WTC11 (cell line): ENCODE measurements around the gene MCRIP2. TPM values are rescaled to one million over a fixed set of nuclear protein-coding genes. Genes with fewer than 3 reads are reported as not detected.

Experiments
- ATAC-seq: fragments of 200-7000 bp; cut with Tn5 transposase; 2 replicates; pipeline ENCODE4 v1.10.0; 2021; ENCODE audit warnings: mild to moderate bottlenecking, moderate library complexity
- CTCF ChIA-PET: fragments of 300-600 bp; sonication (Branson Sonifier 250); formaldehyde crosslinking; loops from one replicate; lab custom pipeline; 2021; ENCODE audit warnings: antibody characterized with exemption; lab: Charles Lee
- POLR2A ChIA-PET: fragments of 350-600 bp; sonication (Branson Sonifier 250); formaldehyde crosslinking; loops from one replicate; lab custom pipeline; 2021; ENCODE audit warnings: antibody characterized with exemption; lab: Charles Lee
- DNase-seq: peaks from one replicate; pipeline ENCODE4 v3.0.0; 2021; ENCODE audit warnings: low spot score
- H3K27ac Mint-ChIP-seq: 2 replicates; pipeline ENCODE4 v1.8.0; 2021; ENCODE audit warnings: mixed read lengths
- H3K27me3 Mint-ChIP-seq: 2 replicates; pipeline ENCODE4 v1.8.0; 2021; ENCODE audit warnings: low read depth, mild to moderate bottlenecking, moderate library complexity, mixed read lengths
- H3K36me3 Mint-ChIP-seq: 2 replicates; pipeline ENCODE4 v1.8.0; 2021; ENCODE audit warnings: mixed read lengths
- H3K4me1 Mint-ChIP-seq: 2 replicates; pipeline ENCODE4 v1.8.0; 2022; ENCODE audit warnings: mixed read lengths
- H3K4me3 Mint-ChIP-seq: 2 replicates; pipeline ENCODE4 v1.8.0; 2021; ENCODE audit warnings: mild to moderate bottlenecking, moderate library complexity, mixed read lengths
- H3K9me3 Mint-ChIP-seq: 2 replicates; pipeline ENCODE4 v1.8.0; 2021; ENCODE audit warnings: mixed read lengths
- ESRRA ChIP-seq: sonication (generic); formaldehyde crosslinking; IDR thresholded peaks from 2 replicates; pipeline ENCODE4 v1.8.1; 2022; ENCODE audit warnings: mild to moderate bottlenecking, missing genetic modification reagents, borderline replicate concordance
- ETV6 ChIP-seq: sonication (generic); formaldehyde crosslinking; IDR thresholded peaks from 2 replicates; pipeline ENCODE4 v1.8.1; 2022; ENCODE audit warnings: mild to moderate bottlenecking, missing genetic modification reagents
- FOXP1 ChIP-seq: sonication (generic); formaldehyde crosslinking; IDR thresholded peaks from 2 replicates; pipeline ENCODE4 v1.8.0; 2022; ENCODE audit warnings: missing genetic modification reagents, mild to moderate bottlenecking, moderate library complexity, borderline replicate concordance
- GABPB1 ChIP-seq: sonication (generic); formaldehyde crosslinking; IDR thresholded peaks from 2 replicates; pipeline ENCODE4 v1.8.1; 2023; ENCODE audit warnings: mild to moderate bottlenecking, missing genetic modification reagents
- IRF2 ChIP-seq: sonication (generic); formaldehyde crosslinking; IDR thresholded peaks from 2 replicates; pipeline ENCODE4 v1.8.0; 2022; ENCODE audit warnings: low read depth, missing genetic modification reagents, borderline replicate concordance
- NR1H2 ChIP-seq: sonication (generic); formaldehyde crosslinking; IDR thresholded peaks from 2 replicates; pipeline ENCODE4 v1.9.0; 2021; ENCODE audit warnings: mild to moderate bottlenecking, moderate library complexity, missing genetic modification reagents
- NR2C2 ChIP-seq: sonication (generic); formaldehyde crosslinking; IDR thresholded peaks from 2 replicates; pipeline ENCODE4 v1.8.0; 2022; ENCODE audit warnings: mild to moderate bottlenecking, missing genetic modification reagents
- NR3C1 ChIP-seq: sonication (generic); formaldehyde crosslinking; conservative IDR thresholded peaks from 2 replicates; pipeline ENCODE4 v1.8.1; 2023; ENCODE audit warnings: low read depth, mild to moderate bottlenecking, missing genetic modification reagents
- RELA ChIP-seq: sonication (generic); formaldehyde crosslinking; IDR thresholded peaks from 2 replicates; pipeline ENCODE4 v1.8.1; 2022; ENCODE audit warnings: missing genetic modification reagents, mild to moderate bottlenecking, borderline replicate concordance
- SOX15 ChIP-seq: fragments of 250-450 bp; sonication (Bioruptor Pico); IDR thresholded peaks from 2 replicates; pipeline ENCODE4 v1.9.0; 2021; ENCODE audit warnings: mild to moderate bottlenecking
- TCF7 ChIP-seq: sonication (generic); formaldehyde crosslinking; IDR thresholded peaks from 2 replicates; pipeline ENCODE4 v1.8.0; 2022; ENCODE audit warnings: mild to moderate bottlenecking, low read depth, missing genetic modification reagents, moderate library complexity
- TEAD1 ChIP-seq: sonication (generic); formaldehyde crosslinking; IDR thresholded peaks from 2 replicates; pipeline ENCODE4 v1.8.0; 2022; ENCODE audit warnings: mild to moderate bottlenecking, missing genetic modification reagents
- TP53 ChIP-seq: sonication (generic); formaldehyde crosslinking; IDR thresholded peaks from 2 replicates; pipeline ENCODE4 v1.8.1; 2023; ENCODE audit warnings: mild to moderate bottlenecking, missing genetic modification reagents
- ZNF232 ChIP-seq: sonication (generic); formaldehyde crosslinking; IDR thresholded peaks from 2 replicates; pipeline ENCODE4 v1.8.0; 2022; ENCODE audit warnings: mild to moderate bottlenecking, missing genetic modification reagents
- ZNF263 ChIP-seq: sonication (generic); formaldehyde crosslinking; IDR thresholded peaks from 2 replicates; pipeline ENCODE4 v1.8.1; 2022; ENCODE audit warnings: low read depth, mild to moderate bottlenecking, moderate library complexity, missing genetic modification reagents
- ZNF317 ChIP-seq: sonication (generic); formaldehyde crosslinking; IDR thresholded peaks from 2 replicates; pipeline ENCODE4 v1.8.1; 2023; ENCODE audit warnings: low read depth, mild to moderate bottlenecking, moderate library complexity, missing genetic modification reagents, borderline replicate concordance
- ZNF396 ChIP-seq: fragments of 250-450 bp; sonication (Bioruptor Pico); IDR thresholded peaks from 2 replicates; pipeline ENCODE4 v1.8.0; 2021; ENCODE audit warnings: mild to moderate bottlenecking, moderate library complexity, borderline replicate concordance
- total RNA-seq: library from RNA; stranded (reverse); gene quantifications from 3 replicates; pipeline ENCODE4 v1.2.3, GENCODE V29; 2021
- TF ChIP-seq, protein P1 (sequence below): sonication (generic); formaldehyde crosslinking; IDR thresholded peaks from 2 replicates; pipeline ENCODE4 v1.8.1; 2022; ENCODE audit warnings: mild to moderate bottlenecking, missing genetic modification reagents, moderate library complexity, borderline replicate concordance
- TF ChIP-seq, protein P2 (sequence below): fragments of 250-450 bp; sonication (Bioruptor Pico); IDR thresholded peaks from 2 replicates; pipeline ENCODE4 v1.9.0; 2021; ENCODE audit warnings: moderate library complexity, mild to moderate bottlenecking, inconsistent platforms, borderline replicate concordance
- TF ChIP-seq, protein P3 (sequence below): sonication (generic); formaldehyde crosslinking; IDR thresholded peaks from 2 replicates; pipeline ENCODE4 v1.8.0; 2022; ENCODE audit warnings: mild to moderate bottlenecking, missing genetic modification reagents
- TF ChIP-seq, protein P4 (sequence below): sonication (generic); formaldehyde crosslinking; IDR thresholded peaks from 2 replicates; pipeline ENCODE4 v1.8.1; 2023; ENCODE audit warnings: mild to moderate bottlenecking, missing genetic modification reagents, moderate library complexity
- TF ChIP-seq, protein P5 (sequence below): sonication (generic); formaldehyde crosslinking; IDR thresholded peaks from 2 replicates; pipeline ENCODE4 v1.8.1; 2023; ENCODE audit warnings: mild to moderate bottlenecking, moderate library complexity, missing genetic modification reagents
- TF ChIP-seq, protein P6 (sequence below): sonication (generic); formaldehyde crosslinking; IDR thresholded peaks from 2 replicates; pipeline ENCODE4 v1.8.1; 2022; ENCODE audit warnings: mild to moderate bottlenecking, moderate library complexity, missing genetic modification reagents
- TF ChIP-seq, protein P7 (sequence below): sonication (generic); formaldehyde crosslinking; IDR thresholded peaks from 2 replicates; pipeline ENCODE4 v1.8.1; 2023; ENCODE audit warnings: mild to moderate bottlenecking, missing genetic modification reagents, moderate library complexity
- TF ChIP-seq, protein P8 (sequence below): sonication (generic); formaldehyde crosslinking; IDR thresholded peaks from 2 replicates; pipeline ENCODE4 v1.8.1; 2022; ENCODE audit warnings: low read depth, mild to moderate bottlenecking, moderate library complexity, missing genetic modification reagents, borderline replicate concordance

MCRIP2 gene
- total RNA-seq, 1 experiment from 2014 or later = 63.3 TPM

DNA sequence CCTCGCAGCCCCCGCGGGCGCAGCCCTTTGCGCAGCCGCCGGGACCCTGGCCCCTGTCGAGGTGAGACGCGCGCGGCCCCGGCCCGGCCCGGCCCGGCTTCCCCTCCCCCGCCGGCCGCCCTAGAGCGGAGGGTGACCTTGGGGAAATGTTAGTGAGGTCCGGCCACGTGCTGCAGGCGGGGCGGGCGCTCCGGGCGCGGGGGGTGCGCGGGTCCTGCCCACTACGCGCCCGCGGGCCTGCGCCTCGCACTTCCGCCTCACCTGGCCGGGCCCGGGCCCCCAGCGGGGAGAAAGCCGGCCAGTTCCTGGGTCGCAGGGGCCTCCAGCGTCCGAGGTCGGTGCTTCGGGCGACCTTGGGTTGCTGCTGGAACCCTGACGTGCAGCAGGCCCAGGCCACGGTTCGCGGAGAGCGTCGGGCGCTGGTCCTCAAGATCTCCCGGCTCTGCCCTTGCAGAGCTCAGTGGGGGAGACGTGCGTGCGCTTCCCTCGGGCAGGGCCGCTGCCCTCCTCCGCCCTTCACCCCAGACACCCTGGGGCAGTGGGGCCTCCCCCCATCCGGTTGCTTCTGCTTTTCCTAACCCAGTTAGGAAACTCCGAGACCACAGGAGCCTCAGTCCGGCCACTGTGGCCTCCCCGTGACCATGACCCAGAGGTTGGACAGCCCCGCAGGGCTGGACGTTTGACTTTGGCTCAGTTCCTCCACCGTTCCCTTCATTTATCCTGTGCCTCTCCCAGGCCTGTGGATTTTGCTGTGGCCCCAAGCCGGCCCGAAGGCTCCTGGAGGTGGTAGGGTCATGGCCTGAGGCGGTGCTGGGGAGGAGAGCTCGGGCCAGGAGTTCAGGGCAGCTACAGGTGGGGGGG is 791 bp downstream of the MCRIP2 start:
- Mint-ChIP-seq H3K4me1 (peaks cover 25% of the 10 kb centered on the region), H3K4me3 (peak overlapping the region; percentile 69), H3K36me3 (no peaks in the 10 kb centered on the region)
- TF ChIP-seq, protein P1, sequence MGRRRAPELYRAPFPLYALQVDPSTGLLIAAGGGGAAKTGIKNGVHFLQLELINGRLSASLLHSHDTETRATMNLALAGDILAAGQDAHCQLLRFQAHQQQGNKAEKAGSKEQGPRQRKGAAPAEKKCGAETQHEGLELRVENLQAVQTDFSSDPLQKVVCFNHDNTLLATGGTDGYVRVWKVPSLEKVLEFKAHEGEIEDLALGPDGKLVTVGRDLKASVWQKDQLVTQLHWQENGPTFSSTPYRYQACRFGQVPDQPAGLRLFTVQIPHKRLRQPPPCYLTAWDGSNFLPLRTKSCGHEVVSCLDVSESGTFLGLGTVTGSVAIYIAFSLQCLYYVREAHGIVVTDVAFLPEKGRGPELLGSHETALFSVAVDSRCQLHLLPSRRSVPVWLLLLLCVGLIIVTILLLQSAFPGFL (CRISPR knock-in tag) = no peak
- TF ChIP-seq IRF2 (CRISPR knock-in tag) (no peak), ETV6 (CRISPR knock-in tag) (0 out of 2 replicates have a peak, but pooled peaks have one; percentile 7), ESRRA (CRISPR knock-in tag) (peak; percentile 76; the same call in 1 of the 2 replicates), NR3C1 (CRISPR knock-in tag) (0 out of 2 replicates have a peak, but pooled peaks have one; percentile 47), FOXP1 (CRISPR knock-in tag) (peak; percentile 65; the same call in 1 of the 2 replicates), SOX15 (no peak), TCF7 (CRISPR knock-in tag) (no peak), NR2C2 (CRISPR knock-in tag) (no peak), TEAD1 (CRISPR knock-in tag) (no peak), ZNF317 (CRISPR knock-in tag) (0 out of 2 replicates have a peak, but pooled peaks have one; percentile 12), GABPB1 (CRISPR knock-in tag) (peak; percentile 9; the same call in 1 of the 2 replicates), RELA (CRISPR knock-in tag) (no peak), ZNF232 (CRISPR knock-in tag) (no peak), ZNF263 (CRISPR knock-in tag) (peak; percentile 9; the same call in 1 of the 2 replicates), NR1H2 (CRISPR knock-in tag) (no peak), ZNF396 (no peak), TP53 (CRISPR knock-in tag) (no peak)
- TF ChIP-seq, protein P2, sequence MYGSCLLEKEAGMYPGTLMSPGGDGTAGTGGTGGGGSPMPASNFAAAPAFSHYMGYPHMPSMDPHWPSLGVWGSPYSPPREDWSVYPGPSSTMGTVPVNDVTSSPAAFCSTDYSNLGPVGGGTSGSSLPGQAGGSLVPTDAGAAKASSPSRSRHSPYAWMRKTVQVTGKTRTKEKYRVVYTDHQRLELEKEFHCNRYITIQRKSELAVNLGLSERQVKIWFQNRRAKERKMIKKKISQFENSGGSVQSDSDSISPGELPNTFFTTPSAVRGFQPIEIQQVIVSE (CRISPR knock-in tag) = no peak
- TF ChIP-seq, protein P3, sequence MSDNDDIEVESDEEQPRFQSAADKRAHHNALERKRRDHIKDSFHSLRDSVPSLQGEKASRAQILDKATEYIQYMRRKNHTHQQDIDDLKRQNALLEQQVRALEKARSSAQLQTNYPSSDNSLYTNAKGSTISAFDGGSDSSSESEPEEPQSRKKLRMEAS (CRISPR knock-in tag) = peak; percentile 36; the same call in 1 of the 2 replicates
- TF ChIP-seq, protein P4, sequence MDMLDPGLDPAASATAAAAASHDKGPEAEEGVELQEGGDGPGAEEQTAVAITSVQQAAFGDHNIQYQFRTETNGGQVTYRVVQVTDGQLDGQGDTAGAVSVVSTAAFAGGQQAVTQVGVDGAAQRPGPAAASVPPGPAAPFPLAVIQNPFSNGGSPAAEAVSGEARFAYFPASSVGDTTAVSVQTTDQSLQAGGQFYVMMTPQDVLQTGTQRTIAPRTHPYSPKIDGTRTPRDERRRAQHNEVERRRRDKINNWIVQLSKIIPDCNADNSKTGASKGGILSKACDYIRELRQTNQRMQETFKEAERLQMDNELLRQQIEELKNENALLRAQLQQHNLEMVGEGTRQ (CRISPR knock-in tag) = peak; percentile 76
- TF ChIP-seq, protein P5, sequence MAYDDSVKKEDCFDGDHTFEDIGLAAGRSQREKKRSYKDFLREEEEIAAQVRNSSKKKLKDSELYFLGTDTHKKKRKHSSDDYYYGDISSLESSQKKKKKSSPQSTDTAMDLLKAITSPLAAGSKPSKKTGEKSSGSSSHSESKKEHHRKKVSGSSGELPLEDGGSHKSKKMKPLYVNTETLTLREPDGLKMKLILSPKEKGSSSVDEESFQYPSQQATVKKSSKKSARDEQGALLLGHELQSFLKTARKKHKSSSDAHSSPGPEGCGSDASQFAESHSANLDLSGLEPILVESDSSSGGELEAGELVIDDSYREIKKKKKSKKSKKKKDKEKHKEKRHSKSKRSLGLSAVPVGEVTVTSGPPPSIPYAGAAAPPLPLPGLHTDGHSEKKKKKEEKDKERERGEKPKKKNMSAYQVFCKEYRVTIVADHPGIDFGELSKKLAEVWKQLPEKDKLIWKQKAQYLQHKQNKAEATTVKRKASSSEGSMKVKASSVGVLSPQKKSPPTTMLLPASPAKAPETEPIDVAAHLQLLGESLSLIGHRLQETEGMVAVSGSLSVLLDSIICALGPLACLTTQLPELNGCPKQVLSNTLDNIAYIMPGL (CRISPR knock-in tag) = peak; percentile 34
- TF ChIP-seq, protein P6, sequence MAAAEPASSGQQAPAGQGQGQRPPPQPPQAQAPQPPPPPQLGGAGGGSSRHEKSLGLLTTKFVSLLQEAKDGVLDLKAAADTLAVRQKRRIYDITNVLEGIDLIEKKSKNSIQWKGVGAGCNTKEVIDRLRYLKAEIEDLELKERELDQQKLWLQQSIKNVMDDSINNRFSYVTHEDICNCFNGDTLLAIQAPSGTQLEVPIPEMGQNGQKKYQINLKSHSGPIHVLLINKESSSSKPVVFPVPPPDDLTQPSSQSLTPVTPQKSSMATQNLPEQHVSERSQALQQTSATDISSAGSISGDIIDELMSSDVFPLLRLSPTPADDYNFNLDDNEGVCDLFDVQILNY (CRISPR knock-in tag) = 0 out of 2 replicates have a peak, but pooled peaks have one; percentile 19
- TF ChIP-seq, protein P7, sequence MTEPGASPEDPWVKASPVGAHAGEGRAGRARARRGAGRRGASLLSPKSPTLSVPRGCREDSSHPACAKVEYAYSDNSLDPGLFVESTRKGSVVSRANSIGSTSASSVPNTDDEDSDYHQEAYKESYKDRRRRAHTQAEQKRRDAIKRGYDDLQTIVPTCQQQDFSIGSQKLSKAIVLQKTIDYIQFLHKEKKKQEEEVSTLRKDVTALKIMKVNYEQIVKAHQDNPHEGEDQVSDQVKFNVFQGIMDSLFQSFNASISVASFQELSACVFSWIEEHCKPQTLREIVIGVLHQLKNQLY (CRISPR knock-in tag) = 0 out of 2 replicates have a peak, but pooled peaks have one; percentile 18
- TF ChIP-seq, protein P8, sequence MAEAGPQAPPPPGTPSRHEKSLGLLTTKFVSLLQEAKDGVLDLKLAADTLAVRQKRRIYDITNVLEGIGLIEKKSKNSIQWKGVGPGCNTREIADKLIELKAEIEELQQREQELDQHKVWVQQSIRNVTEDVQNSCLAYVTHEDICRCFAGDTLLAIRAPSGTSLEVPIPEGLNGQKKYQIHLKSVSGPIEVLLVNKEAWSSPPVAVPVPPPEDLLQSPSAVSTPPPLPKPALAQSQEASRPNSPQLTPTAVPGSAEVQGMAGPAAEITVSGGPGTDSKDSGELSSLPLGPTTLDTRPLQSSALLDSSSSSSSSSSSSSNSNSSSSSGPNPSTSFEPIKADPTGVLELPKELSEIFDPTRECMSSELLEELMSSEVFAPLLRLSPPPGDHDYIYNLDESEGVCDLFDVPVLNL (CRISPR knock-in tag) = no peak
- TF ChIP-seq, all 79 proteins: peak for 12
- DNase-seq = peak; percentile 59
- ATAC-seq = peak; percentile 7
- no peaks in the 10 kb centered on the region for H3K27me3 Mint-ChIP-seq
- ChIA-PET CTCF (interaction anchor here (0.6 to 1.9 kb wide), 5 partner anchors 18 to 439 kb away, joined by 3 to 8 read pairs (median 4); no protein-coding TSS in a partner anchor), POLR2A (no interaction called here)
- no peak overlapping the region for H3K27ac Mint-ChIP-seq
- H3K9me3 Mint-ChIP-seq = no peaks in the 10 kb centered on the region
